CD4-positive, alpha-beta T cell treated with Interleukin-2 at 100 ng/mL for 4 hours (primary cell): ENCODE measurements around the gene FRA10AC1.

Experiments
- DNase-seq: peaks from one replicate; pipeline ENCODE4 v3.0.0-alpha.2; 2020; ENCODE audit warnings: low spot score

The FRA10AC1 gene

GRCh38 chr10:93629647-93630305, 72.6 kb downstream of the FRA10AC1 start:
- no peak for DNase-seq

DNA sequence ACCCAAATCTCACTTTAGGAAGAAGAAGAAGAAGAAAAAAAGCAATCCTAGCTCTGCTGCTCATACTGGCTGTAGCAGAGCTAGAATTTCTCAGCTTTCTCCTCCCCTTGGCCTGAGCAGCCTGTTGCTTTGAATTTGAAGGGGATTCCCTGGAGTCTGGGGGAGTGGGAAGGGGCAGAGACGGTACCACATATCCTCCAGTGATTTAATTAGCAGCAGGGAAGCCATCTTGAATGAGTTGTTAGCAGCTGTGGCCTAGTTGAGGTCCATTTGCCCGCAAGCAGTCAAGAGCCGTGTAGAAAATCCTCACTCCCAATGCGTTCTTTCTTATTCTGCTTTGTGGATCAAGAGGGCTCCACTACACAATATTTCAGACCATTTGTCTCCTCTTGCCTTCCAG, 73.5 kb downstream of the FRA10AC1 start:
- no peak for DNase-seq

GRCh38 chr10:93622942-93623341, 79.5 kb downstream of the FRA10AC1 start:
- no peak for DNase-seq

DNA sequence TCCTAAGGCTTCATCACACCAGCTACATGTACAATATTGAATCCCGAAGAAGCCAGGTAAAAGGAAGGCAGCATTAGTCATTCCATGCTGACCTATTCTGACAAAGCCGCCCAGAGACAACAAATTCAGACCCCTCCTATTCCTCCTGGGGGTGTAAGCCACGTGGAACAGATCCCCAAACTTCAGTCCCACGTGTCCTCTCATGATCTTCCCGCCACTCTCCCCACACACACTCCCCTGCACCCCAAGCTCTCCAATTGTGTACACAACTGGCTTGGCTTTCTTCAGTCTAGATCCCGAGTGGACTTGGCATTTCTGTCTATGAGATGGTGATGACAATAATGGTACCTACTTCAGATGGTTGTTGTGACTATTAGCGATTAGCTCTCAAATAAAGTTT, 81.5 kb downstream of the FRA10AC1 start:
- no peak for DNase-seq
